Sigmoid colon (tissue), 4 donors: ENCODE results near the gene PLEKHA8.

Experiments
- CTCF ChIP-seq, 4 experiments: fragments of 450-650 bp in 3 of 4; fragments of 200-600 bp in 1 of 4; IDR thresholded peaks; one replicate each; pipeline ENCODE4 v1.5.1; 2016 to 2019; ENCODE audit warnings: antibody characterized with exemption in 4 of 4, mild to moderate bottlenecking in 3 of 4, moderate library complexity in 2 of 4
- EP300 ChIP-seq, 4 donors: sonication (generic); formaldehyde crosslinking; IDR thresholded peaks; one replicate each; pipeline ENCODE4 v1.6.1; 2017; ENCODE audit warnings: antibody characterized with exemption in 4 of 4
- POLR2A ChIP-seq, 2 donors: fragments of 450-650 bp; IDR thresholded peaks; one replicate each; pipeline ENCODE4 v1.6.1; 2016; ENCODE audit warnings: antibody characterized with exemption in 2 of 2, mild to moderate bottlenecking in 2 of 2, moderate library complexity in 2 of 2
- POLR2AphosphoS5 ChIP-seq, 4 donors: sonication (generic); formaldehyde crosslinking; IDR thresholded peaks; one replicate each; pipeline ENCODE4 v1.6.1; 2017; ENCODE audit warnings: antibody characterized with exemption in 4 of 4

DNA sequence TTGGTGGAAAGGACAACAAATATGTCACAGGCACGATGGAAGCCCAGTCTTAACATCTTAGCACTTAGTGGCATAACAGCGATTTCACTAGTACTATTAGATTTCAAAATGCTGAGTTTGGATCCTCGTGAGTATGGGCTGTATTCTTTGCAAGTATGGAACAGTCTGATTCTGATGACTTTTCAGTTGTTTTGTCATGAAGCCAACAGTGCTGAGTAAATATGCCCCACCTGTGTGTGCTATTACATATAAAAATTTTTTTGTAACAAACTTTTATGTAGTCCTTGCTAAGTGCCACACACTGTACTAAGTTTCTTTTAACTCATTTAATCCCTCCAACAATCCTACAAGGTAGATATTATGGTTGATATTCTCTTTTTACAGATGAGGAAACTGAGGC lies 137.4 kb downstream of the PLEKHA8 start:
- no peak for TF ChIP-seq CTCF (IDR thresholded peaks at IDR 0.05)
- TF ChIP-seq POLR2A (IDR thresholded peaks at IDR 0.05), result no peak
- TF ChIP-seq POLR2AphosphoS5 (IDR thresholded peaks at IDR 0.05), result no peak
- no peak for TF ChIP-seq EP300 (IDR thresholded peaks at IDR 0.05)
